ENCODE data around the gene ITPA. TPM values are rescaled to one million over a fixed set of nuclear protein-coding genes. Genes with fewer than 3 reads are reported as not detected.

Gene ITPA
- total and polyA plus RNA-seq, 2 of the 13 experiments (the other 11 are each of a cell fraction or from before 2014, with no cell fraction given): 60.1 to 103 TPM

GRCh38 chr20:3171391-3172125, 37.7 kb upstream of the ITPA start (continued):
- peak; percentile 66 for TF ChIP-seq RXRA (CRISPR knock-in tag; IDR thresholded peaks at IDR 0.05)
- TF ChIP-seq, protein P1, sequence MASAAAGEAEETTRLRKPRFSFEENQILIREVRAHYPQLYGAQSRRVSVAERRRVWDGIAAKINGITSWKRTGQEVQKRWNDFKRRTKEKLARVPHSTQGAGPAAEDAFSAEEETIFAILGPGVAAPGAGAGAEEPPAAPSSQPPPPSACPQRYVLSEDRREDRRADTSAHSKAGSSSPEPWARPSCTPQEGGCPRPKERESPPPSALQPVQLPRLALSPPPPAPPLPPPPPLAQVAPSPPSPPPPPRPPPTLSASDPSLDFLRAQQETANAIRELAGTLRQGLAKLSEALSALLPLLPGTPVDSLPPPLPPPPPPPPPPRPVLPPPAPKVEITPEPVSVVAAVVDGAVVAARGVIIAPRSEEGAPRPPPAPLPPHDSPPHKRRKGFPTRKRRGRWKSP (CRISPR knock-in tag; IDR thresholded peaks at IDR 0.05): no peak
- TF ChIP-seq KDM1A (CRISPR knock-in tag; IDR thresholded peaks at IDR 0.05): no peak
- TF ChIP-seq ZFX (CRISPR knock-in tag; IDR thresholded peaks at IDR 0.05; ENCODE audit: low read depth): peak; percentile 9; the same call in 1 of the 2 replicates
- 0 out of 2 replicates have a peak, but pooled peaks have one; percentile 21 for TF ChIP-seq ZNF292 (CRISPR knock-in tag; IDR thresholded peaks at IDR 0.05; ENCODE audit: borderline replicate concordance, low read depth)
- TF ChIP-seq, protein P2, sequence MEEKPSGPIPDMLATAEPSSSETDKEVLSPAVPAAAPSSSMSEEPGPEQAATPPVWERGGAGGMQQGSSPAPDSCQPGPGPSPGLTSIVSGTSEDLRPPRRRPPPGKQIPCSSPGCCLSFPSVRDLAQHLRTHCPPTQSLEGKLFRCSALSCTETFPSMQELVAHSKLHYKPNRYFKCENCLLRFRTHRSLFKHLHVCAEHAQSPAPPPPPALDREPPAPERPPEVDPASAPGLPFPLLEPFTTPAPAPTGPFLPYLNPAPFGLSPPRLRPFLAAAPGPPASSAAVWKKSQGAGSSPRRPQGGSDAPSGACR (CRISPR knock-in tag; IDR thresholded peaks at IDR 0.05): no peak
- peak; percentile 38; the same call in 1 of the 2 replicates for TF ChIP-seq IRF1 (CRISPR knock-in tag; IDR thresholded peaks at IDR 0.05; ENCODE audit: low read depth)
- no peak for TF ChIP-seq ZFP36L1 (CRISPR knock-in tag; IDR thresholded peaks at IDR 0.05)
- TF ChIP-seq, protein P3, sequence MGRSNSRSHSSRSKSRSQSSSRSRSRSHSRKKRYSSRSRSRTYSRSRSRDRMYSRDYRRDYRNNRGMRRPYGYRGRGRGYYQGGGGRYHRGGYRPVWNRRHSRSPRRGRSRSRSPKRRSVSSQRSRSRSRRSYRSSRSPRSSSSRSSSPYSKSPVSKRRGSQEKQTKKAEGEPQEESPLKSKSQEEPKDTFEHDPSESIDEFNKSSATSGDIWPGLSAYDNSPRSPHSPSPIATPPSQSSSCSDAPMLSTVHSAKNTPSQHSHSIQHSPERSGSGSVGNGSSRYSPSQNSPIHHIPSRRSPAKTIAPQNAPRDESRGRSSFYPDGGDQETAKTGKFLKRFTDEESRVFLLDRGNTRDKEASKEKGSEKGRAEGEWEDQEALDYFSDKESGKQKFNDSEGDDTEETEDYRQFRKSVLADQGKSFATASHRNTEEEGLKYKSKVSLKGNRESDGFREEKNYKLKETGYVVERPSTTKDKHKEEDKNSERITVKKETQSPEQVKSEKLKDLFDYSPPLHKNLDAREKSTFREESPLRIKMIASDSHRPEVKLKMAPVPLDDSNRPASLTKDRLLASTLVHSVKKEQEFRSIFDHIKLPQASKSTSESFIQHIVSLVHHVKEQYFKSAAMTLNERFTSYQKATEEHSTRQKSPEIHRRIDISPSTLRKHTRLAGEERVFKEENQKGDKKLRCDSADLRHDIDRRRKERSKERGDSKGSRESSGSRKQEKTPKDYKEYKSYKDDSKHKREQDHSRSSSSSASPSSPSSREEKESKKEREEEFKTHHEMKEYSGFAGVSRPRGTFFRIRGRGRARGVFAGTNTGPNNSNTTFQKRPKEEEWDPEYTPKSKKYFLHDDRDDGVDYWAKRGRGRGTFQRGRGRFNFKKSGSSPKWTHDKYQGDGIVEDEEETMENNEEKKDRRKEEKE (IDR thresholded peaks at IDR 0.05): no peak
- no peak for TF ChIP-seq EED (CRISPR knock-in tag; IDR thresholded peaks at IDR 0.05)
- no peak for TF ChIP-seq HOXA9 (CRISPR knock-in tag; IDR thresholded peaks at IDR 0.05; ENCODE audit: borderline replicate concordance)
- TF ChIP-seq DNMT1 (CRISPR knock-in tag; IDR thresholded peaks at IDR 0.05): no peak
- TF ChIP-seq STAT6 (CRISPR knock-in tag; IDR thresholded peaks at IDR 0.05; ENCODE audit: borderline replicate concordance): no peak
- TF ChIP-seq RAD51 (IDR thresholded peaks at IDR 0.05; ENCODE audit: borderline replicate concordance): no peak
- TF ChIP-seq, protein P4, sequence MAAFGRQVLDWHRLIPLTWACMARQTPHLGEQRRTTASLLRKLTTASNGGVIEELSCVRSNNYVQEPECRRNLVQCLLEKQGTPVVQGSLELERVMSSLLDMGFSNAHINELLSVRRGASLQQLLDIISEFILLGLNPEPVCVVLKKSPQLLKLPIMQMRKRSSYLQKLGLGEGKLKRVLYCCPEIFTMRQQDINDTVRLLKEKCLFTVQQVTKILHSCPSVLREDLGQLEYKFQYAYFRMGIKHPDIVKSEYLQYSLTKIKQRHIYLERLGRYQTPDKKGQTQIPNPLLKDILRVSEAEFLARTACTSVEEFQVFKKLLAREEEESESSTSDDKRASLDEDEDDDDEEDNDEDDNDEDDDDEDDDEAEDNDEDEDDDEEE (CRISPR knock-in tag; IDR thresholded peaks at IDR 0.05): no peak

All from HepG2 (cell line).